ENCODE data around the gene ELP5. TPM values are rescaled to one million over a fixed set of nuclear protein-coding genes. Genes with fewer than 3 reads are reported as not detected.

The ELP5 gene
- total and polyA plus RNA-seq, 2 donors from 2014 or later, result 41.9 to 110 TPM

GRCh38 chr17:7219229-7219811 lies 32.7 kb upstream of the ELP5 start:
- Histone ChIP-seq H3K4me1 (ENCODE audit: control insufficient read depth in 2 of 3, insufficient read depth in 2 of 3, low read depth in 1 of 3, low read length in 3 of 3) (peaks cover 7 to 49% (median 40%) of the 10 kb centered on the region in 3 donors), H3K4me3 (ENCODE audit: low read length in 3 of 3) (peak overlapping the region; percentile 59 to 91 (median 74)), H3K36me3 (ENCODE audit: control insufficient read depth in 2 of 3, insufficient read depth in 3 of 3, low read length in 3 of 3) (peaks cover 5 to 30% (median 27%) of the 10 kb centered on the region in 3 donors), H3K9me3 (ENCODE audit: control insufficient read depth in 2 of 3, insufficient read depth in 1 of 3, low read length in 3 of 3) (no peaks in the 10 kb centered on the region), H3K9ac (ENCODE audit: low read length in 3 of 3) (peak overlapping the region; percentile 42 to 99 (median 90)), H3K27ac (ENCODE audit: low read depth in 2 of 2, low read length in 2 of 2) (peak overlapping the region; percentile 100), H3K27me3 (ENCODE audit: control insufficient read depth, insufficient read depth, low read length) (no peaks in the 10 kb centered on the region)
- FAIRE-seq (no peak), DNase-seq (peak in 1 of 5 donors; percentile 52)
- no peak for TF ChIP-seq CTCF (IDR thresholded peaks at IDR 0.05; ENCODE audit: borderline replicate concordance, extremely low read depth, insufficient read depth)
- intact Hi-C loops (cut with DNase I), result no loop called here

GRCh38 chr17:7219812-7220592 lies 32.0 kb upstream of the ELP5 start, which contains the start of the genes ACADVL and DLG4:
Gene ACADVL (plus strand): TSS chr17:7219938. CDS start chr17:7219985, 47 bp downstream.
Gene DLG4 (minus strand): TSS chr17:7219836.
- Histone ChIP-seq H3K27me3 (ENCODE audit: control insufficient read depth, insufficient read depth, low read length) (no peaks in the 10 kb centered on the region), H3K9me3 (ENCODE audit: control insufficient read depth in 2 of 3, insufficient read depth in 1 of 3, low read length in 3 of 3) (no peaks in the 10 kb centered on the region), H3K4me3 (ENCODE audit: low read length in 3 of 3) (peak within 1 kb of the TSS; percentile 74 to 91 (median 81)), H3K9ac (ENCODE audit: low read length in 3 of 3) (peak within 1 kb of the TSS; percentile 63 to 99 (median 90)), H3K27ac (ENCODE audit: low read depth in 2 of 2, low read length in 2 of 2) (peak within 1 kb of the TSS; percentile 100), H3K36me3 (ENCODE audit: control insufficient read depth in 2 of 3, insufficient read depth in 3 of 3, low read length in 3 of 3) (peaks cover 5 to 33% (median 27%) of the 10 kb centered on the region in 3 donors), H3K4me1 (ENCODE audit: control insufficient read depth in 2 of 3, insufficient read depth in 2 of 3, low read depth in 1 of 3, low read length in 3 of 3) (peaks cover 7 to 51% (median 40%) of the 10 kb centered on the region in 3 donors)
- TF ChIP-seq CTCF (IDR thresholded peaks at IDR 0.05; ENCODE audit: borderline replicate concordance, extremely low read depth, insufficient read depth), result no peak
- intact Hi-C loops (cut with DNase I), result no loop called here
- FAIRE-seq (no peak), DNase-seq (peak; percentile 89 to 98 (median 92))

GRCh38 chr17:7220593-7221277 lies 31.3 kb upstream of the ELP5 start:
- Histone ChIP-seq H3K4me1 (ENCODE audit: control insufficient read depth in 2 of 3, insufficient read depth in 2 of 3, low read depth in 1 of 3, low read length in 3 of 3) (peaks cover 4 to 48% (median 36%) of the 10 kb centered on the region in 3 donors), H3K9ac (ENCODE audit: low read length in 3 of 3) (peak overlapping the region; percentile 63 to 99 (median 90)), H3K36me3 (ENCODE audit: control insufficient read depth in 2 of 3, insufficient read depth in 3 of 3, low read length in 3 of 3) (peaks cover 5 to 38% (median 30%) of the 10 kb centered on the region in 3 donors), H3K9me3 (ENCODE audit: control insufficient read depth in 2 of 3, insufficient read depth in 1 of 3, low read length in 3 of 3) (no peaks in the 10 kb centered on the region), H3K27me3 (ENCODE audit: control insufficient read depth, insufficient read depth, low read length) (no peaks in the 10 kb centered on the region), H3K27ac (ENCODE audit: low read depth in 2 of 2, low read length in 2 of 2) (peak overlapping the region; percentile 100), H3K4me3 (ENCODE audit: low read length in 3 of 3) (peak overlapping the region; percentile 74 to 91 (median 81))
- peak in 3 of 5 donors; percentile 45 to 82 (median 68) for DNase-seq
- intact Hi-C loops (cut with DNase I), result no loop called here
- FAIRE-seq, result peak; percentile 81
- peak; percentile 37 for TF ChIP-seq CTCF (IDR thresholded peaks at IDR 0.05; ENCODE audit: borderline replicate concordance, extremely low read depth, insufficient read depth)
